HG02840 (cell line): ENCODE measurements around the gene SSTR4.

Experiments
- ATAC-seq: cut with Tn5 transposase; IDR thresholded peaks from one replicate; pipeline ENCODE4 v1.9.1; 2021; ENCODE audit warnings: mild to moderate bottlenecking, moderate library complexity, moderate number of reproducible peaks; ENCODE audit not compliant: unreplicated experiment, low FRiP score

SSTR4 gene

GRCh38 chr20:23063168-23063567 lies 28.1 kb downstream of the SSTR4 start:
- no peak for ATAC-seq

GRCh38 chr20:23063581-23063980 lies 28.5 kb downstream of the SSTR4 start:
- ATAC-seq, result no peak

- no peak for ATAC-seq
These were observed 30.4 kb downstream of the SSTR4 start for GRCh38 chr20:23065266-23066201.

- ATAC-seq, result no peak
These were observed 31.7 kb downstream of the SSTR4 start for GRCh38 chr20:23066772-23067171.

- no peak for ATAC-seq
These were observed 33.2 kb downstream of the SSTR4 start for GRCh38 chr20:23068283-23068682.

GRCh38 chr20:23069108-23069507 lies 34.0 kb downstream of the SSTR4 start:
- ATAC-seq, result no peak

GRCh38 chr20:23071398-23071797 lies 36.3 kb downstream of the SSTR4 start:
- ATAC-seq, result no peak

GRCh38 chr20:23071996-23072395 lies 36.9 kb downstream of the SSTR4 start:
- no peak for ATAC-seq

- no peak for ATAC-seq
These were observed 37.9 kb downstream of the SSTR4 start for GRCh38 chr20:23072892-23073586.

- no peak for ATAC-seq
These were observed 38.9 kb downstream of the SSTR4 start for GRCh38 chr20:23074052-23074451.

GRCh38 chr20:23077277-23077676 lies 42.2 kb downstream of the SSTR4 start:
- ATAC-seq, result no peak

GRCh38 chr20:23078351-23079015 lies 43.4 kb downstream of the SSTR4 start:
- no peak for ATAC-seq

GRCh38 chr20:23079016-23079351 lies 43.9 kb downstream of the SSTR4 start:
- no peak for ATAC-seq

GRCh38 chr20:23079926-23080325 lies 44.8 kb downstream of the SSTR4 start:
- ATAC-seq, result no peak

- no peak for ATAC-seq
These were observed 45.4 kb downstream of the SSTR4 start for GRCh38 chr20:23080521-23080920.

- ATAC-seq, result no peak
These were observed 46.2 kb downstream of the SSTR4 start for GRCh38 chr20:23081263-23081819.

- no peak for ATAC-seq
These were observed 47.9 kb downstream of the SSTR4 start for GRCh38 chr20:23082846-23083552.

- no peak for ATAC-seq
These were observed 48.6 kb downstream of the SSTR4 start for GRCh38 chr20:23083553-23084220.

- no peak for ATAC-seq
These were observed 49.3 kb downstream of the SSTR4 start for GRCh38 chr20:23084282-23084844.
